Measurements from ENCODE around the gene RNF126. TPM values are rescaled to one million over a fixed set of nuclear protein-coding genes. Genes with fewer than 3 reads are reported as not detected.
A peak's percentile ranks its signal among the peaks of the same experiment; 100 is the strongest.
"Not testable (repeated sequence)": the region's sequence is repeated elsewhere in the genome, so short reads cannot be mapped to it uniquely, and the experiment has no call there.

Gene RNF126
- total and polyA plus RNA-seq, 2 of the 4 experiments (the other 2 are of a cell fraction): 7.0 to 27.4 TPM

- H3K9me1 ChIP-seq (ENCODE audit: insufficient read depth, low read length); H4K5ac ChIP-seq (ENCODE audit: low read depth, low read length); H4K91ac ChIP-seq (ENCODE audit: insufficient read depth, low read depth, low read length); H3K4me1 ChIP-seq (ENCODE audit: control insufficient read depth, insufficient read depth, low read length); H3K36me3 ChIP-seq (ENCODE audit: control insufficient read depth, insufficient read depth, low read length); H2AK5ac ChIP-seq (ENCODE audit: low read depth, low read length); H3K18ac ChIP-seq (ENCODE audit: low read depth, low read length); BruUV-seq (replicated peaks); H3K27me3 ChIP-seq (ENCODE audit: control insufficient read depth, insufficient read depth, low read length); H3K4ac ChIP-seq (ENCODE audit: low read depth, low read length); H2BK5ac ChIP-seq (ENCODE audit: low read depth, low read length, poor library complexity, severe bottlenecking); H2BK20ac ChIP-seq (ENCODE audit: low read depth, low read length); H3K79me1 ChIP-seq (ENCODE audit: low read depth in 1 of 2, low read length in 2 of 2); H3K23ac ChIP-seq (ENCODE audit: low read depth, low read length); H3K14ac ChIP-seq (replicated peaks; ENCODE audit: low read depth, low read length); POLR2A ChIA-PET (ENCODE audit: unreplicated experiment); H3K9me3 ChIP-seq (ENCODE audit: control insufficient read depth, insufficient read depth, low read length); DNase-seq; H2BK120ac ChIP-seq (ENCODE audit: low read depth, low read length); CTCF ChIA-PET; in situ Hi-C loops (cut with MboI; ENCODE audit: low sequenced_read_pairs); dilution Hi-C loops (cut with HindIII; ENCODE audit: low sequenced_read_pairs, unreplicated experiment); H3K56ac ChIP-seq (ENCODE audit: extremely low read depth, insufficient read depth, low read length); H4K20me1 ChIP-seq (ENCODE audit: insufficient read depth, low read length); H2AK9ac ChIP-seq (replicated peaks; ENCODE audit: low read depth, low read length, poor library complexity); intact Hi-C loops (cut with micrococcal nuclease); H4K8ac ChIP-seq (ENCODE audit: low read depth in 2 of 2, low read length in 2 of 2); H2BK15ac ChIP-seq (ENCODE audit: low read depth, low read length); H3K4me2 ChIP-seq (ENCODE audit: low read depth, low read length); H3K27ac ChIP-seq (ENCODE audit: insufficient read depth, low read length); H3K9ac ChIP-seq (ENCODE audit: low read depth, low read length); H3K4me3 ChIP-seq (ENCODE audit: insufficient read depth, low read depth, low read length); H2AFZ ChIP-seq (replicated peaks; ENCODE audit: low read length, poor library complexity): not testable (repeated sequence)
- WGBS, 2 experiments (ENCODE audit: extremely low coverage in 2 of 2, insufficient read length in 1 of 2): 94% methylated on average over 7 of the region's 20 CpGs; no CpG with 5 or more reads in 1 of the 2 experiments
- ATAC-seq (ENCODE audit: low read depth): peak; percentile 14; the same call in 1 of the 2 replicates
Measured at GRCh38 chr19:603779-604178, 59.2 kb downstream of the RNF126 start.

GRCh38 chr19:603302-603639, 59.7 kb downstream of the RNF126 start:
- intact Hi-C loops (cut with micrococcal nuclease); H2BK120ac ChIP-seq (ENCODE audit: low read depth, low read length); dilution Hi-C loops (cut with HindIII; ENCODE audit: low sequenced_read_pairs, unreplicated experiment); H3K9ac ChIP-seq (ENCODE audit: low read depth, low read length); H2BK15ac ChIP-seq (ENCODE audit: low read depth, low read length); H3K4me3 ChIP-seq (ENCODE audit: insufficient read depth, low read depth, low read length); CTCF ChIA-PET; H3K23ac ChIP-seq (ENCODE audit: low read depth, low read length); H3K14ac ChIP-seq (replicated peaks; ENCODE audit: low read depth, low read length); H3K27ac ChIP-seq (ENCODE audit: insufficient read depth, low read length); H2AK9ac ChIP-seq (replicated peaks; ENCODE audit: low read depth, low read length, poor library complexity); H3K4me2 ChIP-seq (ENCODE audit: low read depth, low read length); H3K79me1 ChIP-seq (ENCODE audit: low read depth in 1 of 2, low read length in 2 of 2); POLR2A ChIA-PET (ENCODE audit: unreplicated experiment); H3K18ac ChIP-seq (ENCODE audit: low read depth, low read length); H3K27me3 ChIP-seq (ENCODE audit: control insufficient read depth, insufficient read depth, low read length); H3K56ac ChIP-seq (ENCODE audit: extremely low read depth, insufficient read depth, low read length); in situ Hi-C loops (cut with MboI; ENCODE audit: low sequenced_read_pairs); H4K5ac ChIP-seq (ENCODE audit: low read depth, low read length); H3K4me1 ChIP-seq (ENCODE audit: control insufficient read depth, insufficient read depth, low read length); ATAC-seq (ENCODE audit: low read depth); BruUV-seq (replicated peaks); H3K9me1 ChIP-seq (ENCODE audit: insufficient read depth, low read length); H2BK5ac ChIP-seq (ENCODE audit: low read depth, low read length, poor library complexity, severe bottlenecking); H4K20me1 ChIP-seq (ENCODE audit: insufficient read depth, low read length); H3K36me3 ChIP-seq (ENCODE audit: control insufficient read depth, insufficient read depth, low read length); H2BK20ac ChIP-seq (ENCODE audit: low read depth, low read length); H3K9me3 ChIP-seq (ENCODE audit: control insufficient read depth, insufficient read depth, low read length); H2AFZ ChIP-seq (replicated peaks; ENCODE audit: low read length, poor library complexity); H3K4ac ChIP-seq (ENCODE audit: low read depth, low read length); H2AK5ac ChIP-seq (ENCODE audit: low read depth, low read length); H4K91ac ChIP-seq (ENCODE audit: insufficient read depth, low read depth, low read length); DNase-seq; H4K8ac ChIP-seq (ENCODE audit: low read depth in 2 of 2, low read length in 2 of 2): not testable (repeated sequence)
- WGBS, 2 experiments (ENCODE audit: extremely low coverage in 2 of 2, insufficient read length in 1 of 2): no CpG with 5 or more reads among the region's 13 CpGs
